Inferior parietal cortex (tissue), 1 donor: Measurements from ENCODE around the gene DPYD.
A peak's percentile ranks its signal among the peaks of the same experiment; 100 is the strongest.

Experiments used
- DNase-seq: peaks from one replicate; pipeline ENCODE4 v3.0.0-alpha.2; 2016; ENCODE audit errors: extremely low spot score

DPYD gene

DNA sequence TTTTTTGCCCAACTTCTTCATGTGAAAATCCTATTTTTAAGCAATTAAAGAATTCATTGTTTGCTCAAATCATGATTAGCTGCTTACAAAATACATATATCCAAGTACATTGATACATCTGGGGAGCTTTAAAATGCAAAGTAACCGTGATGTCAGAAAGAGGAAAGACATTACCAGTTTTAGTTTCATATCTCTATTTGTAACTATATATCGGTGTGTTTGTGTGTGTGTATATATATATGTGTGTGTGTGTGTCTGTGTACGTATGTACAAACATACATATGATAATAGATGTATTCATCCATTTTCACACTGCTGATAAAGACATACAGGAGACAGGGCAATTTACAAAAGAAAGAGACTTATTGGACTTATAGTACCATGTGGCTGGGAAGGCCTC, 310.1 kb downstream of the DPYD start:
- DNase-seq, result no peak

GRCh38 chr1:97610102-97610501, 310.7 kb downstream of the DPYD start:
- DNase-seq, result no peak

- DNase-seq, result no peak
These were observed 312.6 kb downstream of the DPYD start for GRCh38 chr1:97608272-97608671.

GRCh38 chr1:97603776-97604175, 317.1 kb downstream of the DPYD start:
- DNase-seq, result no peak

- DNase-seq, result no peak
These were observed 317.6 kb downstream of the DPYD start for GRCh38 chr1:97603218-97603617.

DNA sequence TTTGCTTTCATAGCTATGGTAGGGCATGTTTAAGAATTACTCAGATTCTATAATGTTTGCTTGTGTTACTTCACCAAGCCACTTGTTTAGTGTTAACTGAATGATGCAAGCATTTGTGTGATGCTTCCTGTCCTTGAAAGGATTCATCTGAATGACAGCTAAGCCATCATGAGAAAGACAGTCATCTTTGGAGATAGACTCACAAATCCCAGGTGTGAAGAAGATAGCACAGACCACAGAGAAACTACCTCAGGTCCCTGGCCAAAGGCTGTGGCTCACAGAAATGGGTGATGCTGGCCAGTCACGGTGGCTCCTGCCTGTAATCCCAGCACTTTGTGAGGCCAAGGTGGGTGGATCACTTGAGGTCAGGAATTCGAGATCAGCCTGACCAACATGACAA, 321.4 kb downstream of the DPYD start:
- DNase-seq, result no peak

GRCh38 chr1:97593192-97593591, 327.6 kb downstream of the DPYD start:
- DNase-seq, result no peak

DNA sequence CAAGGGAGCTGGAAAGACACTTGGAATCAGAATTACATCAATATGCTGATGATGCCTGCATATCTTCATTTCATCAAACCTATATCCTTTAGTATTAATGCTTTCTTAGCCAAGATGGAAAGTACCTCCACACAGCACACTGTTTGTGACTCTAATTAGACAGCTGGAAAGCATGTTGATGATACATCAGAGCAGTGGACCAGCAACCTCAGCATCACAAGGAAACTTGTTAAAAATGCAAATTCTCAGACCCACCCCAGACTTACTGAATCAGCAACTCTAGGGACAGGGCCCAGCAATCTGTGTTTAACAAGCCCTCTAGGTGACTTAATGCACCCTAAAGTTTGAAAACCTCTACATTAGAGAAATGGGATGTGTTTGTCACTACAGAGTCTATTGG, 332.1 kb downstream of the DPYD start:
- no peak for DNase-seq

DNA sequence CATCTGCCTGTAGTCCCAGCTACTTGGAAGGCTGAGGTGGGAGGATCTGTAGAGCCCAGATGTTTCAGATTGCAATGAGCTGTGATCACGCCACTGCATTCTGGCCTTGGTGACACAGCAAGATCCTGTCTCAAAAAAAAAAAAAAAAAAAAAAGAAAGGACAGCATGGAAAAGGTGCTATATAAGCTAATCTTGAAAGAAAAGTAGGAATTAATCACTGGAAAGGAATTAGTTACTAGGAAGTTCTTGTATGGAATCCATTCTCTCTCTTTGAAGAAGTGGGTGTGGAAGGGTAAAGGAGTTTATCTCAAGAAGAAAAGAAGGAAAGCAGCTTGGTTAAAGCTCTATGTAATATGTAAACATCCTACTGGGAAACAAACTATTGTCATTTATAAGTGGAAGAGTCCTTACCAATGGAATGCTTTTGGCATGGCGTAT, 339.2 kb downstream of the DPYD start:
- DNase-seq, result no peak

- DNase-seq, result no peak
These were observed 343.2 kb downstream of the DPYD start for GRCh38 chr1:97577613-97578012.

GRCh38 chr1:97573553-97573952, 347.3 kb downstream of the DPYD start:
- no peak for DNase-seq

- DNase-seq, result no peak
These were observed 348.3 kb downstream of the DPYD start for GRCh38 chr1:97572561-97572960.

- DNase-seq, result no peak
These were observed 349.1 kb downstream of the DPYD start for GRCh38 chr1:97571760-97572159.

DNA sequence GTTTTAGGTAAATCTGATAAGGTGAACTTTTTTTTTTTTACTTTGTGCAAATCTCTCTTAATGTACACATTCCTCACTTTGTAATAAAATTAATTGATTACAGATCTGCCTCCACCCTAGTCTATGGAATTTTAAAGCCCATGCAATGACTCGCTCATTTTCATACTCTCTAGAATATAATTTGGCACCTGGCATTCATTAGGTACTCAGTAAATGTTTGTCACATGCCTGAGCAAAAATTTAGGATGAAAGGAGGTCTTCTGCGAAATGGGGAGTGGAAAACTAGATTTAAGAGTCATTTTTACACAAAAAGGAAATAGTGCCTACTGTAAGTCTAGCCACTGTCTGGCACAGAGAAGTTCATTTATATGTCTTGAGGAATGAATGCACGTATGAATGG, 350.1 kb downstream of the DPYD start:
- no peak for DNase-seq

DNA sequence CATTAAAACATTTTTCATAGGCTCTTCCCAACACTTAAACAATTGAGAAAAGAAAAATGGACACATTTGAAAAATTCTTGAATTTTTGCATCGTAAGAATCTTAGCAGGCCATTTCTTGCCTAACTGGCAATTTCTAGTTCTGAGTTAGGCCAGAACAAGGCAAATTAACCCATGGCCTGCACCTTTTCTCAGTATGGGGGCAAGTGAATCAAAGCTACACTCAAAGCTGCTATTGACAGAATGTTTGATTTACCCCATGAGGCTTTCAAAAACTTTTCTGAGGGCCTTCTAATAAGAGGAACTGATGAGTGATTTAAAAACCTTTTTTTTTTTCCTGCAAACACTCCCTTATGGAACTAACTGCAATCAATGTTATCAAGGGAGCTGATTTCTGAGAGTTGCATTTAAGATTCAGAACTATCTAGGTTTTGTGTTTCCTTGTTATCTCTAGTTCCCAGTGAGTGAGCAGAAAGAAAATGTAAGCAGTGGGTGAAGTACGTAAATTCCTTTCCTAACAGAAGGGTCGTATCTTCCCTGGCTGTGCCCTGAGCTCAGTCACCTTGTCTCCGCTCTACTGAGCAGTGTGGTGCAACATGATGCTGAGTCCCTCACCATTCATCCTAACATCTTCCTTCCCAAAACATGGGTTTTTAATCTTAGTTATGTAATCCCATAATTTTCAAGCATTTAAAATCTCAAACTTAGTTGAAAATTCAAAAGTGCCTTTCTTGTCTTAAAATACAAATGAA, 353.7 kb downstream of the DPYD start:
- DNase-seq, result no peak

DNA sequence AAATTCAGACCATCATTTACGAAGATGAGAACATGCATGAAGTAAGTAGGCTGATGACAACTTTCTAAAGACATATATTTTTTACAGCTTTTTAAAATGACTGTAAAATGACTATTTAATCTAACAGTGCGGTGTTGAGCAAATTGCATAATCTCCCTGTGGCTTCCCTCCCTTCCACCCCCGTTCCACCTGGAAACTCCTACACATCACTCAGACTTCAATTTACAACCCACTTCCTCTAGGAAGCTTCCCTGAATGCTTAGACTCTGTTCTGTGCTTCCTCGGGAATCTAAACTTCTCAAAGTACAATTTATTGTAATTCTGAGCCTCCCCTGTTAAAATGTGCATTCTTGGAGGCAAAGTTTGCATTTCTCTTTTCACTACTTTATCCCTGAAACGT, 354.9 kb downstream of the DPYD start:
- DNase-seq, result peak; percentile 29

DNA sequence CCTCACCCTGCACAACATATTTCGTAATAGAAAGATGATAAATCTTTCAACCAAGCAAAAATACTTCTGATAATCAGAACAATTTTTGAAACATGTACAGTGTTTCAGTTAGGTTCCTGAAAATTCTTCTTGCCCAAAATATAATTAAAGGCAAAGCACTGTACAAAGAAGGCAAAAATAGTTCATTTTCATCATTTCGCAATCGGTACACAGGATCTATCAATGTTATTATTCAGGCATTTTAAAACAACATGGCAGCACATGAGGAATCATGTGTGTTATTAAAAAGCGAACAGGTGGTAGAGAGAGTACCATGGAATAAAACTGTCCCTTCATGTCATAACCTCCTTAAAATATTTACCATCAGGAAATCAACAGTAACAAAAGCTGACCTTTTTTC, 356.9 kb downstream of the DPYD start:
- no peak for DNase-seq

GRCh38 chr1:97562081-97562480, 358.8 kb downstream of the DPYD start:
- DNase-seq, result no peak

DNA sequence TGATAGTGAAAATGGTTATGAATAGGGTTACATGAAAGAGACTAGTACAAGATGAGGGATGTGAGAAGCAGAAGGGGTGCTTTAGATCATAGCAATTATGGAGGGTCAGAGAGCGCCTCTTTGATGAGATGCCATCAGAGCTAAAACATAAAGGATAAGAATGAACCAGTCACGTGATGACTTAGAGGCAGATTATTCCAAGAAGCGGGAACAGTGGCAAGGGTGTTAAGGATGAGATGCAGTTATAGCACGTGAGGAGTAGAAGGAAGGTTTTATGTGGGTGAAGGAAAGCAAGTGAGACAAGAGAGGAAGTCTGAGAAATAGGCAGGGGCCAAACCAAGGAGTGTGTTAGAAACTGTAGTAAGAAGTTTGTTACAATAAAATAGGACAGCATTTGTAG, 360.1 kb downstream of the DPYD start:
- no peak for DNase-seq

- no peak for DNase-seq
These were observed 366.9 kb downstream of the DPYD start for GRCh38 chr1:97553971-97554370.

DNA sequence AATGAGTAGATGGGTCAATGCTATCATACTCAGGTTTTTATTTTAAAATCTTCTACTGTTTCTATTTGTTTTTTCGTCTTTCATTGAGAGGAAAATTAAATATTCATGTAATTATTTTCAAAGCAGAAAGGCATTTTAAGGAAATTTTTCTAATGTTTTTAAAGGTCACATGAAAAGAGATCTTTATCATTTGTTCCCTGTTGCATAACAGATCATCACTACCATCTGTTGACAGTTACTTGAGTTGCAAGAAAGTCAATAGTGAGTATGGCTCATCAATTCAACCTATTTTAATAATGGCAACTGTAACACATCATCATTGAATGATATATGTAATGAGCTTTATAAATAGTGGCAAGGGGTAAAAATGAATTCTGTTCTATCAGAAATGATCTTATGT, 369.7 kb downstream of the DPYD start:
- no peak for DNase-seq

GRCh38 chr1:97545446-97545845, 375.4 kb downstream of the DPYD start:
- DNase-seq, result no peak

DNA sequence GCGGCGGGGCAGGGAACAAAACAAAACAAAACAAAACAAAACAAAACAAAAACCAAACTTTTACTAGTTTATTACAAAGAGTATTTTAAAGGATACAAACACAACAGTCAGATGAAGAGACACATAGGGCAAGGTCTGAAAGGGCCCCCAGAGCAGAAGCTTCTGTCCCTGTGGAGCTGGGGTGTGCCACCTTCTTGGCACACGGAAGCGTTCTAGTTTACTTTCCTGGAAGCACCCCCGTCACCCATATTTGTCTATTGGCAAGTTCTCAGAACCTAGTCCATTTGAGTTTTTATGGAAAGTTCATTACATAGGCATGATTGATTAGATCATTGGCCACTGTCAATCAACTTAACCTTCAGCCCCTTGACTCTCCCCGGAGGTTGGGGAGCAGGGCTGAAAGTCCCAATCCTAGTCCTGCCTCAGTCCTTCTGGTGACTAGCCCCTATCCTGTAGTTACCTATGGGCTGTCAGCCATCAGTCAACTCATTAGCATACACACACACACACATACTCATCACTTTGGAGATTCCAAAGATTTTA, 380.4 kb downstream of the DPYD start:
- DNase-seq, result no peak

DNA sequence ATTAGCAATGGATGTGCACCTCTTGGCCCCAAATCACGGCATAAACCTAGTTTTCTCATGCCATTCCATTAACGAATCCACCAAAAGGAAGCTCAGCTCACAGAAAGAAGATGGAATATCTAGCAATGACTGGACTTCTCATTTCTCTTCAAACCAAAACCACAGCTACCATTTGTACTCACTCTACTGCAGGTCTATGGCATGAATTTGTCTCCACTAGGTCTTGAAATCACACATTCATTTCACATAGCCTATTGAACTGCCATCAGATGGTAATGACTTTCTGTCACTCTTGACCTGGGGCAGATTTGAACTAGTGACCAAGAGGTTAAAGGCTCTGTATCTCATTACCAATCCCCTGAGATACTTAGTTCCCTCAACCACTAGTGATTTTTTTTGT, 382.7 kb downstream of the DPYD start:
- no peak for DNase-seq
